Measurements from ENCODE around the gene CAMK2B.

DNA sequence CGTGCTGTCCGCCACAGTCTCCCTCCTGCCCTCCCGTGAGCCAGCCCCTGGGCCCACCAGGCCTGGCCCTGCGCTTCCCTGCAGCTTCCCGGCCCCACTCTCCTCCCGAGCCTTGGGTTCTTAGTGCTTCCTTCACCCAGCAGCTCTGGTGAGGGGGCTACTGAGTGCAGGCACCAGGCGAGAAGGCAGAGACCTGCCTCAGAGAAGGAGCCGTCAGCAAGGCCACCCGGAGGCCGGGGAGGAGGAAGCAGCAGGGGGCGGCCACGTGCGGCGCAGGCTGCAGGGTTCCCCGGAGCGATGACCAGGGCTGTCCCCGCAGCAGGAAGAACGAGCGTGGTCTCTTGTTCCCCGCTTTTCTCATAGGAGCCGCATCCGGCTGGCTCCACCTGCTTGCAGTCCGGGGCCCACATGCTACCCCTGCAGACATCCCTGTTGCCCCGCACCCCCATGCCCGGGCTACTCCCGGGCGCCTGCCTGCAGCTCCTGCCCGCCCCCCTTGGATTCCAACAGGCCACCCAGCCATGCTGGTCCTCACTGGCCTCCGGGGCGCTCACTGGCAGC lies 104.1 kb downstream of the CAMK2B start:
- TF ChIP-seq, protein P1, sequence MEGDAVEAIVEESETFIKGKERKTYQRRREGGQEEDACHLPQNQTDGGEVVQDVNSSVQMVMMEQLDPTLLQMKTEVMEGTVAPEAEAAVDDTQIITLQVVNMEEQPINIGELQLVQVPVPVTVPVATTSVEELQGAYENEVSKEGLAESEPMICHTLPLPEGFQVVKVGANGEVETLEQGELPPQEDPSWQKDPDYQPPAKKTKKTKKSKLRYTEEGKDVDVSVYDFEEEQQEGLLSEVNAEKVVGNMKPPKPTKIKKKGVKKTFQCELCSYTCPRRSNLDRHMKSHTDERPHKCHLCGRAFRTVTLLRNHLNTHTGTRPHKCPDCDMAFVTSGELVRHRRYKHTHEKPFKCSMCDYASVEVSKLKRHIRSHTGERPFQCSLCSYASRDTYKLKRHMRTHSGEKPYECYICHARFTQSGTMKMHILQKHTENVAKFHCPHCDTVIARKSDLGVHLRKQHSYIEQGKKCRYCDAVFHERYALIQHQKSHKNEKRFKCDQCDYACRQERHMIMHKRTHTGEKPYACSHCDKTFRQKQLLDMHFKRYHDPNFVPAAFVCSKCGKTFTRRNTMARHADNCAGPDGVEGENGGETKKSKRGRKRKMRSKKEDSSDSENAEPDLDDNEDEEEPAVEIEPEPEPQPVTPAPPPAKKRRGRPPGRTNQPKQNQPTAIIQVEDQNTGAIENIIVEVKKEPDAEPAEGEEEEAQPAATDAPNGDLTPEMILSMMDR (conservative IDR thresholded peaks at IDR 0.05; ENCODE audit: low read length), result no peak
- no peak for TF ChIP-seq EZH2phosphoT487 (IDR thresholded peaks at IDR 0.05; ENCODE audit: borderline replicate concordance)

Data from Loucy (cell line).